GM18519 (cell line): ENCODE data around the gene SLC2A4RG.

ENCODE experiments used
- ATAC-seq: cut with Tn5 transposase; IDR thresholded peaks from one replicate; pipeline ENCODE4 v1.9.1; 2021; ENCODE audit warnings: mild to moderate bottlenecking, moderate library complexity; ENCODE audit not compliant: unreplicated experiment, low FRiP score

The SLC2A4RG gene

DNA sequence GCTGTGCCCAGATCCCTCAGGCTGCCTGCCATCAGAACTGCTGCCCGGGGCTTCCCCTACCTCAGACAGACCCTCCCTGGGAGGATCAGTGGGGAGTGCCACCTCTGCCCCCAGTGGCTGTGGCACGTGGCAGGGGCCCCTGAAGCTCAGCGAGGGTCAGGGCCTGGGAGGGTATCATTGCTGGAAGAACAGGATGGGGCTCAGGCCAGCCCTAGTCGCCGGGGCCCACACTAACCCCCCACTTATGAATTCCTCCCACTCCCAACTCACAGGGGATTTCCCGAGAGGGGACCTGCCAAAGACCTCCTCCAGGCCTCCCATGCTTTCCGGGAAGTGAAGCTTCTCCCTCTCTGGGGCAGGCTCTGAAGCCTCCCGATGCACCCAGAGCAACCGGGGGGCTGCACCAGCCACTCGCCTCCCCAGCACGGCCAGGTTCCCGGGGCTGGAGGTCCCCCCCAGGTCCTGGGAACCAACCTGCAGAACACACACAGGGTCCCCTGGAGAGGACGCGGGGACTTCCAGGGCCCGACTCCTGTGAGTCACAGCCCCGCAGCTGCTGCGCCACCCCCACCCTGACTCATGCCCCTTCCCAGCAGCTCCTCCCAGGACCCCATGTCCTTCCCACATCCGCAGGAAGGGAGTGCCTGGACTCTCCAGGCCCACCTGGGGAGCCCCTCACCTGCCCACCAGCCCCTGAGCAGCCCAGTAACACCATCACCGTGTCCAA is 40.7 kb upstream of the SLC2A4RG start:
- no peak for ATAC-seq

DNA sequence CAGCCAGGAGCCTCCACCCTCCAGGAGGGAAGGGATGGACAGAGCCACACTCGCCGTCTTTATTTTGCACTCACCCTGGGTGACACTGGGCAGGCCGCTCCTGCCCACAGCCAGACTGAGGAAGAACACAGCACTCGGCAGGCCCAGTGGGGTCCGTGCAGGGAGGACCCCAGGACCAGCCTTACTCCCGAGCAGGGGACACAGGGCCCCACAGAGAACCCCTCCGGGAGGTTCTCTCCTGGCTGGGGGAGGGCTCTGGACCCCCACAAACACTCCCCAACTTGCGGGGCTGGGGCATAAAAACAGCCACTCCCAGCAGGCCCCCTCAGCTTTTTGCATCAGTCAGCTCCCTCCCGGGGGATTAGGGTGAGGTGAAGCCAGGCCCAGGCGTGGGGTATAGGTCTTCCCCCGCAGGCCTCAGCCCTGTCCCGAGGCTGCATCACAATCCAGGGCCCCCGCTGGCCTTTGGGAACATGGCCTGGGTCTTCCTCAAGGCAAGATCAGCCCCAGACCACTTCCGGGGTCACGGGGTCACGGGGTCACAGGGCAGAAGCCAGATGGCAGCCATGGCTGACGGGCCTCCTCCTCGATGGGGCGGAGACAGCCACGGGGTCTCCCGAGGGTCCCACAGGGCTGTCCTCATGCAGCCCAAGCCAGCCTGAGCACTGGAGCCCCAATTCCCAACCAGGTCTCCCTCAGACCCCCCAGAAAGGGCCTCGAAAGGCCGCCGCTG is 39.9 kb upstream of the SLC2A4RG start:
- no peak for ATAC-seq

- ATAC-seq: no peak
These were observed 39.2 kb upstream of the SLC2A4RG start for GRCh38 chr20:63700199-63701050.

GRCh38 chr20:63701051-63701328 is 38.6 kb upstream of the SLC2A4RG start:
- ATAC-seq: no peak

DNA sequence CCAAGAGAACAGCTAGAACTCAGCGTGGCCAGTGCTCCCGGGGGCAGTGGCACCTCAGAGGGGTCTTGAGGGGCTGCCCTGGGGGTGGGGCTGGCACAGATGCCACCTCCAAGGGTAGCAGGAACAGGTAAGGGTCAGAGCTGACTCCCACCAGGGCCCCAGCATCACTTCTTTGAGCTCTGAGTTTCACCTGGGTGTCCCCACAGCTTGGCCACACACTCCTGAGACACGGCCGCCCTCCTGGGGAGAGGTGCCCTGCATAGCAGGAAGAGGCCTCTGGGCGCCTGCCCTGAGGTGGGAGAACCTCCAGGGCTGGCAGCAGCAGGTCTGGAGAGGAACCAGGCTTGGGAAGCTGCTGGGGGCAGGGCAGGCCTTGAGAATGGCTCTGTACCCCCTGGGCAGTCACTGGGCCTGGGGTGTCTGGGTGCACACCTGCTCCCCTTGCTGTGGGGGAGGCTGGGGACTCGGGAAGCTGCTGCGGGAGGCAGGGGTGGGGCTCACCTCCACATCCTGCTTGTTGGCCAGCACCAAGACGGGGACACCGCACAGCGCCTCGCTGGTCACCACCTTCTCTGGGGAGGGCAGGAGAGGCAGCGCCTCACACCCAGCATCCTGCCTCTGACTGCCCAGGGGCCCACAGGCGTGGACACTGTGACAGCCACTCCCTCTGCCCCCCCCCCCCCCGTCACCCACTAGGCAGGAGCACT is 38.1 kb upstream of the SLC2A4RG start:
- ATAC-seq: no peak

- no peak for ATAC-seq
These were observed 37.4 kb upstream of the SLC2A4RG start for GRCh38 chr20:63702036-63702665.

DNA sequence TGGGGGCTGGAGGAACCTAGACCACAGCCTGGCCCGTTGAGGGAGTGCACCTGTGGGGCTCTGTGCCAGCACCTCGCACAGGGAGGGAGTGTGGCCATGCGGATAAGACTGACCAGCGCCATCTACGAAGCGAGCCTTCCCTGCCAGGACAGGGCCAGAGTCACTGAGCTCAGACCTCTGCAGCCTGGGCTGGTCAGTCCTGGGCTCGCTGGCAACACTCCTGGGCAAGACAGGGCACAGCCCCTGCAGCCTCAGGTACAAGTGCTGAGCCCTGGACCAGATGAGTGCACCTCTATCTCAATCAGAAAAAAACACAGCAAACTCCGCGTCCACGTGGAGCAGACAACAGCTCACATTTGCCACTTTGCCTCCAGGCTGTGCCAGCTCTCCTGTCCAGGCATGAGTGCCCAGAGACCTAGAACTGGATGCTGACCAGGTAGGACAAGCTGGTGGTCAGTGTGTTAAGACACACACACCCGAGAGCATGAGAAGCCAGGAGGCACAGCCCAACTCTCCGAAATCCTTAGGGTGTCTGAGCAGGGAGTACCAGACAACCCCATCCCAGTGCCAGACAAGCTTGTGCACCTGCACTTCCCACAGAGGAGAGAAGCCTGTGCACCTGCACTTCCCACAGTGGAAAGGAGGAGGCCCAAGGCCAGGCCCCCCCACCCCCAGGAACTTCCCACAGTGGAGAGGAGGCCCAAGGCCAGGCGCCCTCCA is 36.7 kb upstream of the SLC2A4RG start:
- ATAC-seq: no peak

DNA sequence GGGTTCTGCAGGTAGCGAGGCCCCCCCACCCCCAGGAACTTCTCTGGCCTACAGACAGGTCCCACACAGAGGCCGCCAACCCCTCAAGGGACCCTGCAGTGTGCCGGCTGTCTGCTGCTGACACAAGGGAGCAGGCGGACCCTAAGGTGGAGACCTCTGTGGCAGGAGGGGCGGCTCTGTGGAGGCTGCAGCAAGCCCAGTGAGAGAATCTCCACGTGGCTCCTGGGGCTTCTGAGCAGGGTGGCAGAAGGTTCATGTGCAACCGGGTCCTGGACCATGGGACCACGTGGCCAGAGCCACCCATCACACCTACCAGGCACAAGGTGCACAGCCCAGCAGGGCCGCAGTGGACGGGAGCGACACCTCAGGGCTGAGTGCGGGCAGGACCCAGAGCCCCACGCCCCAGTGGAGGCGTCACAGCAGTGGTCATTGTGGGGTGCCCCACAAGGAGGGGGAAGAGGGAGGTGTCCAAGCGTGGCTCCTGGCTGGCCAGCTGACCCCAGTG is 36.1 kb upstream of the SLC2A4RG start:
- ATAC-seq: no peak

DNA sequence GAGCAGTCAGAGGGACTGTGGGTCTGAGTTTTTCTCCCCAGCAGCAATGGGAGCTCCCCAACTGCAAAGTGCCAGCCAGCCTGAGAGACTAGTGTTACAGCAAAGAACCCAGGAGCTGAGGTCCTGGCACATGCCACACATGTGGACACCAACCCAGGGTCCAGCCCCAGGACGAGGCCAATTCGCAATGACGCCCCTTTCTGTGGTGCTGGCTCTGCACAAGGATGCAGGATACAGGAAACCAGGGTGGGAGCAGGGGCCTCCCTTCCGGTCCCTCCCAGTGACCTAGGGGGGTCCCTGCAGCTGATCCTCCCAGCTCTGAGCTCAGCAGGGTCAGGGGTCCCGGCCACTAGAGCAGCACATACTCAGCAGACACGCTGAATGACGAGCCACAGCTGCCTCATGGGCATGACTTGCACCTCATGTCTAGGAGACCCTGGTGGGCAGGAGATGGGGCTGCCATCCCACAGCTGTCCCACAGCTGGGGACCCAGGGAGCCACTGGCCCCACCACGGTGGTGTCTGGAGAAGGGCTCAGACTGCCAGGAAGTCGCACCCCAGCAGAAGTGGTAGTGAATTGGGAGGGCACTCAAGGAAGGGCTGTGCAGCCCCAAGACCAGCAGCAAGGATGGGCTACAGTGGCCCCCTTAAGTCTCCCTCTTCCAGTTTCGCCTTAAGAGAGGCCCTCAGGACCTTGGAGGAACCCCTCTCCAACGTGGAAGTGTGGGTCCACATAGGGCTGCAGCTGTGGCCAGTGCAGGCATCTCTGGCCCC is 35.4 kb upstream of the SLC2A4RG start:
- no peak for ATAC-seq

DNA sequence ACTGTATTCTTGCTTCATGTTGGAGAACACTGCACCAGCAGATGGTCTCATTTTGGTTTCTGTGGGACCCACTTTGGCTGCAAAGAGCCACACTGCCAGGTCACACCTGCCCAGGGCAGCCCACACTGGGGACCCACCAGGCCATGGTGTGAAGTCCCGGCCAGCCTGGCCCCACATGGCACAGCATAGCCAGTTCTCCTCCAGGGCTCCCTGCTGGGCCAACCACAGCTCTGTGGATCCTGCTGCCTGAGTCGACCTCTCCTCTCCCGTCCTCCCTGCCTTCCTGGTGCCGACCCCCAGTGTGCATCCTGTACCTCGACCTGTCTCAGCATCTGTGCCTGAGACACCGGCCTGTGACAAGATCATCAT is 34.8 kb upstream of the SLC2A4RG start:
- no peak for ATAC-seq

DNA sequence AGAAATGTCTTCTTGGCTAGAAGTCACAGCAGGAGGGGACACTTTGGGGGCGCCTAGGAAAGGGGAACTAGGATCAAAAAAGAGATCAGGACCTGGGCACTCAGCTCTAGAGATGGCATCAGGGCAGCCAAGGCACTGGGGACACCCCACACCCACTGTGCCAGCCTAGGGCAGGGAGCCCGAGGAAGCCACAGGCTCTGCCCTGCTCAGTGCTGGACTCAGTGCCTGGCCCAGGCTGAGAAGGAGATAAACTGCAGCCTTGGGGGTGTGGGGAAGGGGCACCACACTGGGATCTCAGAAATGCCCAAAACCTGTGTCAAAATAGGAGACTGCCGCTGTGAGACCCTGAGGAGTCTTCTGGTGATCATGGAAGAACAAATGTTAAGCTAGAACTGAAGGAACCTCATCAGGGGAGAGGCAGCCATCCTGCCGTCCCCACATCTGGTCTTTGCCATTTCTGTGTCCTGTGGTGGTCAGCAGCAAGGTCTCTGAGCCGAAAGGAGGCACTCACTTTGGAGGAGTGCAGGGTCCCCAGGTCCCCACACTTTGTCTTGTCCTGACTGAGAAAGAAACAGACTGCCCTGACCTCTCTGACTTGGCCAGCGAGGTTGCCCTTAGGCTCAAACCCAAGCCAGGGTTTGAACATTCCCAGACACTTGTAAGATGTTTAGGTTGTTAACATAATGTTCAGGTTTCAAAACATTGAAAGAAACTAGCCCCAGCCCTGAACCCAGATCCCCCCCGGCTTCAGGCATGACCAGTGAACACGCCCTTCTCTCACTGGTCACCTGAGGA is 34.1 kb upstream of the SLC2A4RG start:
- no peak for ATAC-seq

DNA sequence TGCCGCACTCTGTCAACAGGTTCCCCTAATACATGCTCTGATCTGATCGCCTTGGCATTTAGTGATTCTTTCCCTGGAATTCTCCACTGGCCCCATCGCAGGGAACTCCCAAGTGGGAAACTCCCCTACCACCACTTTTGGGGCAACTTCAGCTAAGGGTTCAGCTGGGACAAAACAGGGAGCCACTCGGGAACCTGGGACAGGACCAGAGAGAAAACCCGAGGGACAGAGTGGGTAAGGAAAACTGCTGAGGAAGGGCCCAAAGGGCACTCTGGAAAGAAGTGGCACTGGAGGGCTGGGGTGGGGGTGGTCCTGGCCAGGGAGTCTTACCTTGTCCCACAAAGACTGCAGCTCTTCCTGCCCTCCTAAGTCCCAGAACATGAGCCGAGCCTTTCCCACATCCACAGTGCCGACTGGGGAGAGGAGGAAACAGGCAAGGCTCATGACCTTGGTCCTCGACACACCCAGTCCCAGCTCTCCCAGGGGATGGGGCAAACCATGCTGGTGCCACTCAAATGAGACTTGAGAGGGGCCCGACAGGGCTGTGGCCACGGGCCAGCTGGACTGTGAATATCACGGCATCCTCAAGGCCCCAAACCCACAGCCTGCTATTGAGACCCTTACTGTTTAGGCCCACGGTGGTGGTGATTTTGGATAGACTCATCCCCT is 33.4 kb upstream of the SLC2A4RG start:
- no peak for ATAC-seq

GRCh38 chr20:63706852-63707557 is 32.6 kb upstream of the SLC2A4RG start:
- ATAC-seq: peak; percentile 21

GRCh38 chr20:63707558-63708300 is 31.8 kb upstream of the SLC2A4RG start, which contains the start of the genes ARFRP1 and ZGPAT:
TSS of gene ARFRP1 (minus strand) at chr20:63707976. CDS start at chr20:63707091, 885 bp downstream.
TSS of gene ZGPAT (plus strand) at chr20:63708039. CDS start at chr20:63708581, 542 bp downstream.
- ATAC-seq: peak; percentile 43

DNA sequence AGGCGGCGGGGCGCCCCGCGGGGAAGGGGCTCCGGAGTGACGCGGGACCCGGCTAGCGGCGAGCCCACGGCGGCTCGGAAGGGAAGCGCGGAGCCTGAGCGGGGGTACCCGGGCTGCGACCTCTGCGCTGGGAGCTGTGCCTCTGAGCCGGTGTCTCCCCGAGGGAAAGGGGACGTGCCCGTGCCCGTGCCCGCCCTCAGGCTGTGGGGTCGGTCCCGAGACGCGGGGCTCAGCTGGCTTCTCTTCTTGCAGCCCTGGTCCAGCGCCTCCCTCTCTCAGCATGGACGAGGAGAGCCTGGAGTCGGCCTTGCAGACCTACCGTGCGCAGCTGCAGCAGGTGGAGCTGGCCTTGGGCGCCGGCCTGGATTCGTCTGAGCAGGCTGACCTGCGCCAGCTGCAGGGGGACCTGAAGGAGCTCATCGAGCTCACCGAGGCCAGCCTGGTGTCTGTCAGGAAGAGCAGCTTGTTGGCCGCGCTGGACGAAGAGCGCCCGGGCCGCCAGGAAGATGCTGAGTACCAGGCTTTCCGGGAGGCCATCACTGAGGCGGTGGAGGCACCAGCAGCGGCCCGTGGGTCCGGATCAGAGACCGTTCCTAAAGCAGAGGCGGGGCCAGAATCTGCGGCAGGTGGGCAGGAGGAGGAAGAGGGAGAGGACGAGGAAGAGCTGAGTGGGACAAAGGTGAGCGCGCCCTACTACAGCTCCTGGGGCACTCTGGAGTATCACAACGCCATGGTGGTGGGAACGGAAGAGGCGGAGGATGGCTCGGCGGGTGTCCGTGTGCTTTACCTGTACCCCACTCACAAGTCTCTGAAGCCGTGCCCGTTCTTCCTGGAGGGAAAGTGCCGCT is 31.1 kb upstream of the SLC2A4RG start:
- ATAC-seq: no peak
